Tibial nerve (tissue), 4 donors: Measurements from ENCODE around the gene EMC1. TPM values are rescaled to one million over a fixed set of nuclear protein-coding genes. Genes with fewer than 3 reads are reported as not detected.
"Not testable (repeated sequence)": the region's sequence is repeated elsewhere in the genome, so short reads cannot be mapped to it uniquely, and the experiment has no call there.

Experiments used
- DNase-seq, 2 donors: peaks; one replicate each; pipeline ENCODE4 v3.0.0-alpha.2; 2019; ENCODE audit warnings: low spot score in 2 of 2
- H3K27ac ChIP-seq, 4 donors: fragments of 200-600 bp; sonication (generic) in 3 of 4; one replicate each; pipeline ENCODE4 v1.5.1; 2017 to 2019; ENCODE audit warnings: mild to moderate bottlenecking in 1 of 4
- H3K27me3 ChIP-seq, 2 donors: fragments of 200-600 bp; sonication (generic) in 1 of 2; one replicate each; pipeline versions ENCODE4 v1.5.1 to v1.6.0; 2017 to 2019
- H3K36me3 ChIP-seq, 3 donors: fragments of 200-600 bp; sonication (generic); one replicate each; pipeline ENCODE4 v1.5.1; 2018 to 2019
- H3K4me1 ChIP-seq, 4 donors: fragments of 200-600 bp; sonication (generic) in 3 of 4; one replicate each; pipeline ENCODE4 v1.5.1; 2017 to 2019
- H3K4me3 ChIP-seq, 4 donors: fragments of 200-600 bp; sonication (generic) in 3 of 4; one replicate each; pipeline ENCODE4 v1.5.1; 2017 to 2019; ENCODE audit warnings: mild to moderate bottlenecking in 1 of 4, moderate library complexity in 1 of 4
- H3K9me3 ChIP-seq, 4 donors: fragments of 200-600 bp; sonication (generic) in 3 of 4; one replicate each; pipeline ENCODE4 v1.5.1; 2017 to 2019
- EP300 ChIP-seq, 2 donors: sonication (generic); formaldehyde crosslinking; IDR thresholded peaks; one replicate each; pipeline ENCODE4 v1.6.1; 2017; ENCODE audit warnings: antibody characterized with exemption in 2 of 2, mild to moderate bottlenecking in 1 of 2
- POLR2A ChIP-seq, 2 donors: fragments of 450-650 bp; IDR thresholded peaks; one replicate each; pipeline ENCODE4 v1.6.1; 2017; ENCODE audit warnings: antibody characterized with exemption in 2 of 2, mild to moderate bottlenecking in 2 of 2, moderate library complexity in 2 of 2
- WGBS, 2 donors: methylation state at CpG; one replicate each; pipeline ENCODE4 v1.1.5; 2018; 5-methylcytosine and 5-hydroxymethylcytosine counted together
- total RNA-seq, 4 donors: library from RNA; depleted of rRNA; stranded (reverse); fragments of >200 nt; gene quantifications; one replicate each; pipeline ENCODE4 v1.1.0, GENCODE V29; 2016
- TF ChIP-seq, protein P1 (sequence below), 5 experiments: fragments of 200-600 bp in 3 of 5; fragments of 450-650 bp in 2 of 5; sonication (generic) in 3 of 5; IDR thresholded peaks; one replicate each; pipeline ENCODE4 v1.5.1; 2016 to 2019; ENCODE audit warnings: antibody characterized with exemption in 5 of 5, mild to moderate bottlenecking in 3 of 5, moderate library complexity in 2 of 5

Gene EMC1
- total RNA-seq, 4 donors from 2014 or later: 25.6 to 46.8 (median 39.1) TPM

DNA sequence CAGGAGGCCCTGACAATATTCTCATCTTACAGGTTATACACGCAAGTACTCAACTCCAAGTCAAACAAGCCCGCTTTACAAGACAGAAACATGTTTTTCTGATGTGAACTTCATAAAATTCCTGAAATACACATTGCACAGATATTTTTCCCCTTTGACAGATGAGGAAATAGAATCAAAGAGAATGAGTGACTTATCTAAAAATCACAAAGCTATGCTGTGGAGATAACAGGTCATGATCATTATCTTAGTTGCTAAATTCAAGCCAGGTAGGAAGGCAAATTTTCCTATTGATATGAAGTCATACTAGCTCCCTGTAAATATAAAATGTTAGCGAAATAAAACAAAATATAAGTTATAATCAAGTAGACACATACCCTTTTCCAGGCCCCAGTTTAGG is 59.5 kb downstream of the EMC1 start:
- Histone ChIP-seq H3K36me3 (peaks cover 6 to 94% (median 31%) of the 10 kb centered on the region in 3 donors), H3K4me1 (no peaks in the 10 kb centered on the region), H3K9me3 (no peaks in the 10 kb centered on the region), H3K4me3 (no peak overlapping the region), H3K27ac (no peak overlapping the region), H3K27me3 (no peaks in the 10 kb centered on the region)
- no peak for TF ChIP-seq EP300 (IDR thresholded peaks at IDR 0.05)
- no peak for TF ChIP-seq POLR2A (IDR thresholded peaks at IDR 0.05)
- TF ChIP-seq, protein P1, sequence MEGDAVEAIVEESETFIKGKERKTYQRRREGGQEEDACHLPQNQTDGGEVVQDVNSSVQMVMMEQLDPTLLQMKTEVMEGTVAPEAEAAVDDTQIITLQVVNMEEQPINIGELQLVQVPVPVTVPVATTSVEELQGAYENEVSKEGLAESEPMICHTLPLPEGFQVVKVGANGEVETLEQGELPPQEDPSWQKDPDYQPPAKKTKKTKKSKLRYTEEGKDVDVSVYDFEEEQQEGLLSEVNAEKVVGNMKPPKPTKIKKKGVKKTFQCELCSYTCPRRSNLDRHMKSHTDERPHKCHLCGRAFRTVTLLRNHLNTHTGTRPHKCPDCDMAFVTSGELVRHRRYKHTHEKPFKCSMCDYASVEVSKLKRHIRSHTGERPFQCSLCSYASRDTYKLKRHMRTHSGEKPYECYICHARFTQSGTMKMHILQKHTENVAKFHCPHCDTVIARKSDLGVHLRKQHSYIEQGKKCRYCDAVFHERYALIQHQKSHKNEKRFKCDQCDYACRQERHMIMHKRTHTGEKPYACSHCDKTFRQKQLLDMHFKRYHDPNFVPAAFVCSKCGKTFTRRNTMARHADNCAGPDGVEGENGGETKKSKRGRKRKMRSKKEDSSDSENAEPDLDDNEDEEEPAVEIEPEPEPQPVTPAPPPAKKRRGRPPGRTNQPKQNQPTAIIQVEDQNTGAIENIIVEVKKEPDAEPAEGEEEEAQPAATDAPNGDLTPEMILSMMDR (IDR thresholded peaks at IDR 0.05): no peak
- 94 to 98% methylated on average over 3 of the region's 3 CpGs for WGBS, 2 donors
- DNase-seq: no peak

- Histone ChIP-seq H3K4me1 (no peaks in the 10 kb centered on the region), H3K9me3 (no peaks in the 10 kb centered on the region), H3K27ac (no peak overlapping the region), H3K36me3 (peaks cover 6 to 95% (median 39%) of the 10 kb centered on the region in 3 donors), H3K4me3 (no peak overlapping the region), H3K27me3 (no peaks in the 10 kb centered on the region)
- TF ChIP-seq POLR2A (IDR thresholded peaks at IDR 0.05) (no peak), EP300 (IDR thresholded peaks at IDR 0.05) (no peak)
- 87 to 88% methylated on average over 4 of the region's 4 CpGs for WGBS, 2 donors
- no peak for DNase-seq
These were observed 60.9 kb downstream of the EMC1 start for GRCh38 chr1:19190468-19190867.

DNA sequence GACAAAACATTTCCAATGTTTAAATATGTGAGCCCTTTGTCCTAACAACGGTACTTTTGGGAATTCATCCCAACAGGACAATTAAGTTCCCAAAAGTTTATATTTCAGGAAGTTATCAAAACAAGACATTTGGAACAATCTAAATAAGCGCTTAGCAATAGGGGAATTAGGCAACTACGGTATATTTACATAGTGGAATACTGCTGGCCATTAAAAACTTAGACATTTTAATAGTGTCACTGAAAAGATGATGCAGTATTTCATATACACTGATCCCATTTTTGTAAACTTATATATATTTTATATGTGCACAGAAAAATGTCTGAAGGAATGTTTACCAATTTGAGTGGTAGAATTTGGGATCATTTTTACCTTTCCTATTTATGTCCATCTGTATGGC is 62.1 kb downstream of the EMC1 start:
- 71 to 75% methylated on average over 3 of the region's 3 CpGs for WGBS, 2 donors
- Histone ChIP-seq H3K36me3 (peaks cover 6 to 99% (median 33%) of the 10 kb centered on the region in 3 donors), H3K9me3 (no peaks in the 10 kb centered on the region), H3K27me3 (no peaks in the 10 kb centered on the region), H3K27ac (no peak overlapping the region), H3K4me1 (no peaks in the 10 kb centered on the region), H3K4me3 (no peak overlapping the region)
- no peak for DNase-seq
- TF ChIP-seq POLR2A (IDR thresholded peaks at IDR 0.05) (no peak), EP300 (IDR thresholded peaks at IDR 0.05) (no peak)
- TF ChIP-seq, protein P1 (IDR thresholded peaks at IDR 0.05): no peak

- no peak overlapping the region for H3K4me3 ChIP-seq
- H3K9me3 ChIP-seq: no peaks in the 10 kb centered on the region
- H3K36me3 ChIP-seq: peaks cover 6 to 98% (median 38%) of the 10 kb centered on the region in 3 donors
- TF ChIP-seq EP300 (IDR thresholded peaks at IDR 0.05) (no peak), POLR2A (IDR thresholded peaks at IDR 0.05) (no peak)
- TF ChIP-seq, protein P1 (IDR thresholded peaks at IDR 0.05): no peak
- DNase-seq: no peak
- no peaks in the 10 kb centered on the region for H3K27me3 ChIP-seq
- H3K4me1 ChIP-seq: no peaks in the 10 kb centered on the region
- H3K27ac ChIP-seq: no peak overlapping the region
These were observed 63.5 kb downstream of the EMC1 start for GRCh38 chr1:19187852-19188251.

DNA sequence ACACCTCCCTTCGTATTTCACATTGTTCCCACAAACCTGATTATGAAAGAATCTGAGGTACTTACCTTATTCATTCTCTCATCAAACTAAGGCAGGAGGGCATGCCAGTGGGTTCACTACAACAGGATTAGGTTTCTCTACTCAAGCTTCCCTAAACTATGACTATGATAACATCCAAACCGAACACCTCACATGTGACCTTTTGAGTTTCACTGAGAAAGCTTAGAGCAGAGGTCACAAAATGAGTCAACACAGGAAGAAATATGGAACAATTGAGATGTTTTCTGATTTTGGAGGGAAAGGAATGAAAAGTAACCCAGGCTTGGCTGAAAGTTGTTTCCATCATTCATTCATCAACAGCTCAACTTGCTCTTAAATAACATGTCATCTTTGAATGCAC is 65.3 kb downstream of the EMC1 start:
- WGBS, 2 donors: 96 to 99% methylated on average over 2 of the region's 2 CpGs
- Histone ChIP-seq H3K4me3 (no peak overlapping the region), H3K27ac (no peak overlapping the region), H3K36me3 (peaks cover 4 to 97% (median 34%) of the 10 kb centered on the region in 3 donors), H3K27me3 (no peaks in the 10 kb centered on the region), H3K4me1 (no peaks in the 10 kb centered on the region), H3K9me3 (no peaks in the 10 kb centered on the region)
- no peak for DNase-seq
- TF ChIP-seq, protein P1 (IDR thresholded peaks at IDR 0.05): no peak
- TF ChIP-seq POLR2A (IDR thresholded peaks at IDR 0.05): no peak
- no peak for TF ChIP-seq EP300 (IDR thresholded peaks at IDR 0.05)

DNA sequence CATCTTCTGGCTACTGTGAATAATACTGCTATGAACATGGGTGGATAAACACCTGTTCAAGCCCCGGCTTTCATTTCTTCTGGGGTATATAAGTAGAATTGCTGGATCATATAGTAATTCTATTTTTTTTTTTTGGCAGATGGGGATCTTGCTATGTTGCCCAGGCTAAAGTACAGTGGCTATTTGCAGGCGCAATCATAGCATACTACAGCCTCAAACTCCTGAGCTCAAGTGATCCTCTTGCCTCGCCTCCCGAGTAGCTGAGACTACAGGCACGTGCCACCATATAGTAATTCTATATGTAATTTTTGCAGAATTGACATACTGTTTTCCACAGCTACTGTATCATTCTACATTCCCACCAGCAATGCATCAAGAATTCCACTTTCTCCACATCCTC is 69.1 kb downstream of the EMC1 start:
- 97 to 99% methylated on average over 5 of the region's 5 CpGs for WGBS, 2 donors
- H3K9me3 ChIP-seq: no peaks in the 10 kb centered on the region
- no peak for DNase-seq
- no peak overlapping the region for H3K4me3 ChIP-seq
- peaks cover 1 to 94% (median 33%) of the 10 kb centered on the region in 3 donors for H3K36me3 ChIP-seq
- TF ChIP-seq EP300 (IDR thresholded peaks at IDR 0.05): no peak
- TF ChIP-seq, protein P1 (IDR thresholded peaks at IDR 0.05): no peak
- no peak for TF ChIP-seq POLR2A (IDR thresholded peaks at IDR 0.05)
- H3K4me1 ChIP-seq: no peaks in the 10 kb centered on the region
- H3K27me3 ChIP-seq: no peaks in the 10 kb centered on the region
- no peak overlapping the region for H3K27ac ChIP-seq

- DNase-seq, H3K4me3 ChIP-seq, H3K27ac ChIP-seq, H3K27me3 ChIP-seq, H3K4me1 ChIP-seq, H3K9me3 ChIP-seq: not testable (repeated sequence)
- H3K36me3 ChIP-seq: peaks cover 0 to 94% (median 22%) of the 10 kb centered on the region in 3 donors
- WGBS, 2 donors: 85 to 93% methylated on average over 8 of the region's 8 CpGs
These were observed 71.1 kb downstream of the EMC1 start for GRCh38 chr1:19180265-19180657.
